Panc1 (cell line): ENCODE measurements around the gene KCNIP4. TPM values are rescaled to one million over a fixed set of nuclear protein-coding genes. Genes with fewer than 3 reads are reported as not detected.

Source experiments
- ATAC-seq: fragments of 200-7000 bp; cut with Tn5 transposase; 2 replicates; pipeline ENCODE4 v1.9.1; 2020; ENCODE audit warnings: mild to moderate bottlenecking, moderate library complexity
- BruUV-seq: library from RNA; stranded (reverse); fragments of 400-500 nt; replicated peaks from 2 replicates; lab custom pipeline; 2021; lab: Mats Ljungman, UMichigan
- CTCF ChIA-PET: fragments of 300-600 bp; sonication (Branson Sonifier 250); formaldehyde crosslinking; loops from one replicate; lab custom pipeline; 2022; ENCODE audit warnings: antibody characterized with exemption; lab: Charles Lee
- POLR2A ChIA-PET: fragments of 300-600 bp; sonication (Branson Sonifier 250); formaldehyde crosslinking; loops from one replicate; lab custom pipeline; 2022; ENCODE audit warnings: antibody characterized with exemption; lab: Charles Lee
- DNase-seq: peaks from one replicate; pipeline ENCODE4 v3.0.0-alpha.2; 2010; ENCODE audit warnings: low read depth, low spot score
- H3K27ac ChIP-seq: 2 replicates; pipeline ENCODE4 v1.5.1; 2011; ENCODE audit warnings: mild to moderate bottlenecking, low read length, inconsistent platforms
- H3K27me3 ChIP-seq: fragments of 200-500 bp; sonication (Bioruptor generic); 2 replicates; pipeline ENCODE4 v1.6.0; 2014; ENCODE audit warnings: low read length, inconsistent platforms; ENCODE audit not compliant: control insufficient read depth, insufficient read depth
- H3K36me3 ChIP-seq: fragments of 200-500 bp; sonication (Bioruptor generic); 2 replicates; pipeline ENCODE4 v1.5.1; 2014; ENCODE audit warnings: inconsistent platforms, mild to moderate bottlenecking, low read length, moderate library complexity; ENCODE audit not compliant: control insufficient read depth, insufficient read depth
- H3K4me1 ChIP-seq: 2 replicates; pipeline ENCODE4 v1.5.1; 2011; ENCODE audit warnings: inconsistent platforms, mild to moderate bottlenecking, low read length, moderate library complexity; ENCODE audit not compliant: control insufficient read depth, insufficient read depth
- H3K4me3 ChIP-seq, 2 experiments: 2 replicates each; pipeline ENCODE4 v1.5.1; 2011 to 2012; ENCODE audit warnings: low read depth in 2 of 2, low read length in 2 of 2, mild to moderate bottlenecking in 2 of 2, inconsistent platforms in 1 of 2, moderate library complexity in 1 of 2
- H3K9me3 ChIP-seq: fragments of 200-500 bp; sonication (Bioruptor generic); 2 replicates; pipeline ENCODE4 v1.5.1; 2014; ENCODE audit warnings: low read depth, mild to moderate bottlenecking, inconsistent platforms, low read length, moderate library complexity; ENCODE audit not compliant: control insufficient read depth, insufficient read depth
- CTCF ChIP-seq: fragments of 450-650 bp; IDR thresholded peaks from 2 replicates; pipeline ENCODE4 v1.5.1; 2017; ENCODE audit warnings: mild to moderate bottlenecking
- POLR2AphosphoS5 ChIP-seq: IDR thresholded peaks from 2 replicates; pipeline ENCODE4 v1.6.1; 2012; ENCODE audit warnings: mild to moderate bottlenecking, low read depth, low read length, moderate library complexity
- REST ChIP-seq, 2 experiments: IDR thresholded peaks; 2 replicates each; pipeline ENCODE4 v1.6.1; 2011 to 2012; ENCODE audit warnings: low read depth in 2 of 2, control low read depth in 1 of 2, low read length in 1 of 2, mild to moderate bottlenecking in 1 of 2, moderate library complexity in 1 of 2; ENCODE audit not compliant: insufficient read depth in 1 of 2
- SIN3A ChIP-seq: IDR thresholded peaks from 2 replicates; pipeline ENCODE4 v1.6.1; 2012; ENCODE audit warnings: low read depth, mild to moderate bottlenecking, low read length, moderate library complexity, borderline replicate concordance; ENCODE audit not compliant: insufficient read depth
- TCF7L2 ChIP-seq: IDR thresholded peaks from 2 replicates; pipeline ENCODE4 v1.6.1; 2011; ENCODE audit warnings: mild to moderate bottlenecking, low read depth, low read length, inconsistent platforms
- in situ Hi-C: cut with HindIII; loops from 2 replicates; pipeline ENCODE4 v1.10.0; 2016; ENCODE audit warnings: low sequenced_read_pairs, low pct_unique_long_range_greater_than_20kb
- intact Hi-C: fragments of 100-400 bp; cut with micrococcal nuclease; formaldehyde crosslinking; loops from one replicate; pipeline ENCODE4 v1.10.0; 2022; ENCODE audit not compliant: unreplicated experiment
- total RNA-seq: library from RNA; stranded (reverse); gene quantifications from one replicate; pipeline ENCODE4 v1.2.1, GENCODE V29; 2021; ENCODE audit not compliant: unreplicated experiment

KCNIP4 gene
- total RNA-seq, 1 experiment from 2014 or later, result not detected

GRCh38 chr4:21385706-21386105, 562.9 kb downstream of the KCNIP4 start:
- Histone ChIP-seq H3K36me3 (no peaks in the 10 kb centered on the region), H3K27ac (no peak overlapping the region), H3K9me3 (no peaks in the 10 kb centered on the region), H3K4me3 (no peak overlapping the region), H3K27me3 (no peaks in the 10 kb centered on the region), H3K4me1 (no peaks in the 10 kb centered on the region)
- TF ChIP-seq TCF7L2 (no peak), CTCF (no peak), REST (IDR thresholded peaks at IDR 0.05; ENCODE audit: insufficient read depth in 1 of 2, low read depth in 2 of 2, low read length in 1 of 2) (no peak), POLR2AphosphoS5 (no peak), SIN3A (no peak)
- BruUV-seq, result no TSS peak
- POLR2A ChIA-PET, result no interaction called here
- DNase-seq (no peak), ATAC-seq (no peak)
- CTCF ChIA-PET, result no interaction called here
- in situ Hi-C loops (no loop called here), intact Hi-C loops (no loop called here)

GRCh38 chr4:21384609-21385008, 564.0 kb downstream of the KCNIP4 start:
- no peak for ATAC-seq
- no peak overlapping the region for H3K4me3 ChIP-seq
- H3K36me3 ChIP-seq, result no peaks in the 10 kb centered on the region
- intact Hi-C loops (no loop called here), in situ Hi-C loops (no loop called here)
- DNase-seq, result no peak
- no peaks in the 10 kb centered on the region for H3K4me1 ChIP-seq
- no TSS peak for BruUV-seq
- no peaks in the 10 kb centered on the region for H3K9me3 ChIP-seq
- POLR2A ChIA-PET, result no interaction called here
- no peak overlapping the region for H3K27ac ChIP-seq
- CTCF ChIA-PET, result no interaction called here
- no peak for TF ChIP-seq SIN3A
- no peak for TF ChIP-seq REST (IDR thresholded peaks at IDR 0.05; ENCODE audit: insufficient read depth in 1 of 2, low read depth in 2 of 2, low read length in 1 of 2)
- no peak for TF ChIP-seq POLR2AphosphoS5
- no peaks in the 10 kb centered on the region for H3K27me3 ChIP-seq
